Prostate gland (tissue), 2 donors: ENCODE measurements around the gene GNG10.

Experiments used
- CTCF ChIP-seq, 4 experiments: fragments of 200-600 bp in 2 of 4; fragments of 450-650 bp in 2 of 4; sonication (generic) in 2 of 4; IDR thresholded peaks; 1 replicate in 3 of 4; 2 replicates in 1 of 4; pipeline ENCODE4 v1.5.1; 2016 to 2019; ENCODE audit warnings: antibody characterized with exemption in 4 of 4, mild to moderate bottlenecking in 2 of 4, moderate library complexity in 2 of 4
- POLR2A ChIP-seq: fragments of 450-650 bp; IDR thresholded peaks from one replicate; pipeline ENCODE4 v1.6.1; 2016; ENCODE audit warnings: antibody characterized with exemption, mild to moderate bottlenecking
- POLR2AphosphoS5 ChIP-seq: sonication (generic); formaldehyde crosslinking; IDR thresholded peaks from one replicate; pipeline ENCODE4 v1.6.1; 2017; ENCODE audit warnings: antibody characterized with exemption

- no peak for TF ChIP-seq CTCF (IDR thresholded peaks at IDR 0.05)
- TF ChIP-seq POLR2A = no peak
- no peak for TF ChIP-seq POLR2AphosphoS5
Measured at GRCh38 chr9:111683392-111683791, 22.0 kb downstream of the GNG10 start.
